Activated CD4-positive, alpha-beta T cell treated with anti-CD3 and anti-CD28 coated beads, Interleukin-10, Interleukin-2, amounts not matched to agents 100 ng/mL and 50 ng/mL, durations not matched to agents 16 hours and 8 hours (primary cell): ENCODE results near the gene LRRC4C.
"Not testable (repeated sequence)": the region's sequence is repeated elsewhere in the genome, so short reads cannot be mapped to it uniquely, and the experiment has no call there.

ENCODE experiments used
- DNase-seq: peaks from one replicate; pipeline ENCODE4 v3.0.0-alpha.2; 2020

LRRC4C gene

GRCh38 chr11:40203606-40204005 lies 1255.8 kb downstream of the LRRC4C start:
- DNase-seq, result no peak

DNA sequence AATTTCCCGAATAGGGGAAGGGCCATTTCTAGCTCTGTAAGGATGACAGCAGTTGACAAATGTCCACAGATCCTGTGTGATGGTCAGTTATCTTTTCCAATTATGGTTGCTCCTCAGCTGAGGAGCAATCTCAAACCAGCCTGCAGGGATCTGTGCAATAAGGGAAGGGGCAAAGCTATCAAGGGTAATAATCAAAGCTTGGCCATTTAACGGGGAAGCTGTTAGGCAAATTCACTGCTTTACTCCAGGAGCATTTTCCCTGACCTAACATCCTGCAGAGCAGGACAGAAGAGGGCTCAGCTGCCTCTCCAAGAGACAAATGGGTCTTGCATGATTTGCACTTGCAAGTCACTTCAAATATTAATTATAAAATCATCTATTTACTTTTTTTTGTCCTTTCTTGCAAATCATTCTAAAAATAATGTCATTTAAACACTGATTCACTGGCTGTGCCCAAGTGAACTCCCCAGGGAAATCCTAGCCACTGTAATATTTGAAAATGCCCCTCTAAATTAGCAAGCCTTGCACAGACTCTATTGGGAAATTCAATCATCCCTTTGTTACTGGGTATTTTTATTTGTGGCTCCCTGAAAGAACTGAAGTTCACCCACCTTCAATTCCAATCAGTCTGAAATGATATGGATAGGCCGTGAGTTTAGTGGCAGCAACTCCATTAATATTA lies 1256.7 kb downstream of the LRRC4C start:
- no peak for DNase-seq

GRCh38 chr11:40192590-40192989 lies 1266.9 kb downstream of the LRRC4C start:
- not testable (repeated sequence) for DNase-seq

DNA sequence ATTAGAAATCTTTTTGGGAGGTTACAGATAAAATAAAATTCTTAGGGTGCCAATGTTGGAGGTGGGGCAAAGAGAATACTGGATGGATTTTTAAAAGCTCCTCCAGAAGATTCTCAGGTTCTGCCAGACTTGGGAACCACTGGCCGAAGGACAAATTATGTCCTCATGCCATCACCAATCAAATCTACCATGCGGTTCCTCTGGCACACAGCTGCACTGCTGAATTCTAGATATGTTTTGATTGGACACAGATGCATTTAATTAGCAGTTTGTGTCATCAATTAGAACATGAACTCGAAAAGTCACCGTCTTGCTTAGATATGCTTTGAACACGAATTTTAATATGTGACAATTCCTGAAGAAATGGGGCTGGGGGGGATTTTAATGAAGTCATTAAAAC lies 1269.2 kb downstream of the LRRC4C start:
- DNase-seq, result no peak

GRCh38 chr11:40188848-40189247 lies 1270.6 kb downstream of the LRRC4C start:
- DNase-seq, result no peak

GRCh38 chr11:40187295-40187694 lies 1272.2 kb downstream of the LRRC4C start:
- no peak for DNase-seq

GRCh38 chr11:40186437-40187263 lies 1272.8 kb downstream of the LRRC4C start:
- DNase-seq, result no peak

DNA sequence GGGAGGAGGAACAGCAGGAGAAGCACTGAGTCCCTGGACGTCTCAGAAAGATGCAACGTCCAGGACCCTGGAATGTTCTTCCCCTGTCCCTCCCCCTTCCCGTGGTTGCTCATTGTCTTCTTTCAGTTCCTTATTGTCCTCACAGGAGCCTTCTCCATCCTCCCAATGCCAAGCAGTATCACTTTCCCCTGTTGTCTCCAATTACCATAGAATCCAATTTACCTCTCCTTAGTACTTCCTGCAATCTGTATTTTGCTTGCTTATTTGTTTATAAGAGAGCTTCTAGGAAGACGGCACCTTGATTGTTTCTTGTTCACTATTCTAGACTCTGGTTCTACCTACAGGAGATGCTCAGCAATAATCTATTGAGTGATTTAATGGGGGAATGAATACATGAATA lies 1273.7 kb downstream of the LRRC4C start:
- DNase-seq, result no peak

DNA sequence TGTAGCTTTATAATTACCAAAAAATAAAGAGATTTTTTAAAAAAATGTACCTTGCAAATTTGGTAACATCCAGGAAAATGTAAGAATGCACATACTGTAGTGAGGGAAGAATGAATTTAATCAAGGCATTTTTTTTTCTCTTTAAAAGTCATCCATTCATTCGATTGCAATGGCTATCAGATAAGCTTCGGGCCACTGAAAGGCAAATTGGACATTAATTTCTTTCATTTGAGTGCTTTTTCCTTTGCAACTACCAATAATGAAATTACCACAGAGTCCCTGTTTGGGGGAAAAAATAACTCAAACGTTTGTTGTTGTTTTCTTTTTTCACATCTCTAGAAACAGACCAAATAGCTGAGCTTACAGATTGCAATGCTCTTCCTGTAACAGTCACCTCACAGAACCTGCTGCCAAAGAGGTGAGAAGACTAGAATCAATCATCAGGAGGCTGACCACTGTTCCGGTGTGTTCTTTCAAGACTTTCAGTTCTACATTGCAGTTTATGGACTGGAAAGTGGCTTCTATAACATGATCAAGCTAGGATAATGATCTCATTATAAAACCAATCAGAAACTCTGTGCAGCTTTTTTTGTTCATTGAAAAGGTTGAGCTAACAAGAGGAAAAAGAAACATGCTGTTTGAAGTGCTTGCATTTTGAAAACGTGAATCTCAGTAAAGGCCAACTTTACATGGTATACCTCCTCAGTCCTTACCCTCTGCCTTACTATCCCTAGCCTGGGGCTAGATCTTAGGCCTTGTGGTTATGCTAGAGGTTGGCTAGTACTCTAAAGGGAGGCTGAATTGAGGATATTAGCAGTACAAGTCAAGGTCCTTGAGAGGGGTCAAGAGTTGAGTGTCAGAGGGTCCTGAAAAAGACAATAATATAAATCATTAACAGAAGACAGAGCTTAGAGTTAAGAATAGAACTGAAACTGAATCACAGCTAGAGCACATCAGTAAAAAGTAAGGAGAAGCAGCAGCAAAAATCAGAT lies 1276.1 kb downstream of the LRRC4C start:
- no peak for DNase-seq

DNA sequence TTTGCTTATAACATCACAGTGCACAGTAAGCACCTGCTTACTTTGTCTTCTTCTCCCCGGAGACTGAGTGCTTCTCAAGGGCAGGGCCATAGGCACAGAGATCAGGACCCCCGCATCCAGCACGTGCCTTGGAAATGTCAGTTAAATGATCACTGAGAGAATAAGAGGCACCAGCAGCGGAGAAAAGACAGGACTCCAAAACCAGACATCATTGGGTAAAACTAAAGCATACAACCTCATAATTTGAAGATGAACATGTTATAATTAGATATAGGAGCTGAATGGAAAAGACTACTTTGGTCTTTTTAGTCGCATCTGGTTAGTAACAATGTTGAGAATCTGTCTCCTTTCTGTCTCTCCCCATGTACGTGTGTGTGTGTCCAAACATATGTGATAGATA lies 1279.9 kb downstream of the LRRC4C start:
- no peak for DNase-seq

GRCh38 chr11:40178470-40178869 lies 1281.0 kb downstream of the LRRC4C start:
- no peak for DNase-seq

DNA sequence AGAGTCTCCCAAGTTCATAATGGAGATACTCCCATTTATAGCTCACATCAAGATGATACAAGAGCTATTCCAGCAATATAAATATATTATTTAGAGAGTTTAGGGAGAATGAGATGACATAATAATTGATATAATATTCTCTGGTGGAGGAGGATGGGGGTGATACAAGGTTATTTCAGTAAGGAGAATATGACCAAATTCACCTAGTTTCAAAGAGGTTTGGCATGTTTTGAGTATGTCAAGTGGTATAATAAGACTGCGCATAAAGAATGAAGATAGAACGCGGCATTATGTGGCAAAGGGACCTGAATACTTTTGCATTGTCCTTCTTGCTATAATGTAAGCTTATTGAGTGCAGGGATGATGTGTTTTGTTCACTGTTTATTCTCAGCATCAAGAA lies 1283.5 kb downstream of the LRRC4C start:
- DNase-seq, result no peak

GRCh38 chr11:40170078-40170477 lies 1289.4 kb downstream of the LRRC4C start:
- DNase-seq, result no peak

- no peak for DNase-seq
Measured at GRCh38 chr11:40168414-40168813, 1291.0 kb downstream of the LRRC4C start.

- DNase-seq, result not testable (repeated sequence)
Measured at GRCh38 chr11:40167805-40168204, 1291.6 kb downstream of the LRRC4C start.

DNA sequence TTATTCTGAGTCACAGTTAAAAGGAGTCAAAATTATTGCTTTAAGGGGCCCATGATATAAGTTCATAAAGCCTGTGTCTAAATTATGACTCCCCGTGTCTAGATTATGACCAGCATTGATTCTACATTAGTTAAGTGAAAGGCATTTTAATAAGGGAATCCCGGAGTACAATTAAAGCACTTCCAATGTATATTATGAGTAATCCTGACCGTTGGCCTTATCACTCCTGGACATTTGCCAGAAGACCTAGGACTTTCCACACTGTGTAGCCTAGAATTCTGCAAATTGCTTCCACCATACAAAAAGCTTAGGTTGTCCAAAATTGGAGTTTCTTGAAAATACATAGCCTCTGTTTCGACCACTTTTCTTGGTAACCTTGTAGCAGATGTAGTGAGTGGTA lies 1292.6 kb downstream of the LRRC4C start:
- no peak for DNase-seq

- no peak for DNase-seq
Measured at GRCh38 chr11:40162901-40163883, 1296.3 kb downstream of the LRRC4C start.

DNA sequence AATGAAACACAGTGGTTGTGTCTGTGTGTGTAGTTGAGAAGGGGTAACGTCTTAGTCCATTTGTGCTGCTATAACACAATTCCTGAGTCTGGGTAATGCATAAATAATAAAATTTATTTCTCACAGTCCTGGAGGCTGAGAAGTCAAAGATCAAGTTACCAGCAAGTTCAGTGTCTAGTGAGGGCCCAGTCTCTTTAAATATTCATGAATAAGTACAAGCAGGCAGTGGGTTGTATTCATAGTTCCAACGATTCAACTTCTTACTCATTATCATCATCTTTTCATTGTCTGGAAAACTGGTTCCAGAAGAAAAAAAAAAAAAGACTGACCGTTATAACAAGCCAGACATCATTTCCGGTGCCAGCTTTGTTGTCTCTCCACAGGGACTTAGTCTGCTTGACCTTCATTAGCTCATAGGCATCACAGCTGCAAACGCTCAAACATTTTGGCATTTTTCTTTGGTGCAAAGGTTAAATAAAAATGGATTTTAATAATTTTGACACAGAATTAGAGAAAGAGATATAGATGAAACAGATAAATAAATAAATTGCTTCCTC lies 1297.5 kb downstream of the LRRC4C start:
- DNase-seq, result no peak

- no peak for DNase-seq
Measured at GRCh38 chr11:40160418-40160817, 1299.0 kb downstream of the LRRC4C start.

GRCh38 chr11:40149721-40150120 lies 1309.7 kb downstream of the LRRC4C start:
- DNase-seq, result no peak

DNA sequence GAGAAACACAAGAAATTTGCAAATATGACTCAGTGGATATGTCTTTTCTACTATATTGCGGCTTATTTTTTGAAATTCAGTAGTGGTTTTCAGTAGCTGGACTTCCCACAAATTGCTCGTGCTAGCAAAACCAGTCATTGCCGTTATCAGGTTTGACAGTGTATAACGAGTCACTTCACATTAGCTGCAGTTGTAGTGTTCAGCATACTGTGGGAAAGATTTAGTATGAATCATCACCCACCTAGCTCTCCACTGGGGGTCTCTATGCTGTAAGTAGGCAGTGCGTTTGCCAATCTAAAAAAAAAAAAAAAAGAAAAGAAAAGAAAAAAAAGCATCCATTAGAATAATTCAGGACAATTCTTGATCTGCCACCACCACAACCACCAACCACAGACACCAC lies 1318.9 kb downstream of the LRRC4C start:
- DNase-seq, result no peak

GRCh38 chr11:40139536-40139935 lies 1319.9 kb downstream of the LRRC4C start:
- no peak for DNase-seq
